SH-SY5Y (cell line): ENCODE data around the gene TMEM182.

ENCODE experiments used
- GATA2 ChIP-seq: IDR thresholded peaks from 2 replicates; pipeline ENCODE4 v1.6.1; 2011; ENCODE audit warnings: mild to moderate bottlenecking, low read depth, low read length
- GATA3 ChIP-seq: IDR thresholded peaks from 2 replicates; pipeline ENCODE4 v1.6.1; 2011; ENCODE audit warnings: low read depth, mild to moderate bottlenecking, low read length, moderate library complexity

GRCh38 chr2:102801098-102801718, 39.4 kb downstream of the TMEM182 start:
- TF ChIP-seq GATA2 (no peak), GATA3 (no peak)
